HFFc6 (cell line): ENCODE data around the gene GHRHR. TPM values are rescaled to one million over a fixed set of nuclear protein-coding genes. Genes with fewer than 3 reads are reported as not detected.

Experiments used
- DNase-seq: peaks from one replicate; pipeline ENCODE4 v3.0.0-alpha.2; 2018
- H3K27ac Mint-ChIP-seq: 2 replicates; pipeline ENCODE4 v1.8.0; 2020; ENCODE audit warnings: mild to moderate bottlenecking, mixed read lengths
- H3K27me3 Mint-ChIP-seq: 2 replicates; pipeline ENCODE4 v1.8.0; 2021; ENCODE audit warnings: mild to moderate bottlenecking, moderate library complexity, mixed read lengths; ENCODE audit not compliant: insufficient read depth
- H3K36me3 Mint-ChIP-seq: 2 replicates; pipeline ENCODE4 v1.8.0; 2021; ENCODE audit warnings: low read depth, mixed read lengths
- H3K4me1 Mint-ChIP-seq: 2 replicates; pipeline ENCODE4 v1.8.0; 2020; ENCODE audit warnings: low read depth, mixed read lengths
- H3K4me3 Mint-ChIP-seq: 2 replicates; pipeline ENCODE4 v1.8.0; 2020; ENCODE audit warnings: mild to moderate bottlenecking, moderate library complexity, mixed read lengths
- H3K9me3 Mint-ChIP-seq: 2 replicates; pipeline ENCODE4 v1.8.0; 2020; ENCODE audit warnings: mild to moderate bottlenecking, mixed read lengths
- total RNA-seq, 6 experiments: library from RNA; stranded (reverse); fragmentation: NEBNext Ultra II Directional; extraction: Animal tissue kit (Norgen Biotek cat#: 25700); gene quantifications; 2 replicates in 1 of 6; 3 replicates in 5 of 6; pipeline ENCODE4 v1.2.3, GENCODE V29; 2021
- TF ChIP-seq, protein P1 (sequence below): fragments of 200-600 bp; sonication (generic); IDR thresholded peaks from 2 replicates; pipeline ENCODE4 v1.5.0; 2021; ENCODE audit warnings: antibody characterized with exemption, mild to moderate bottlenecking

The GHRHR gene
- total RNA-seq, 6 experiments from 2014 or later = not detected

DNA sequence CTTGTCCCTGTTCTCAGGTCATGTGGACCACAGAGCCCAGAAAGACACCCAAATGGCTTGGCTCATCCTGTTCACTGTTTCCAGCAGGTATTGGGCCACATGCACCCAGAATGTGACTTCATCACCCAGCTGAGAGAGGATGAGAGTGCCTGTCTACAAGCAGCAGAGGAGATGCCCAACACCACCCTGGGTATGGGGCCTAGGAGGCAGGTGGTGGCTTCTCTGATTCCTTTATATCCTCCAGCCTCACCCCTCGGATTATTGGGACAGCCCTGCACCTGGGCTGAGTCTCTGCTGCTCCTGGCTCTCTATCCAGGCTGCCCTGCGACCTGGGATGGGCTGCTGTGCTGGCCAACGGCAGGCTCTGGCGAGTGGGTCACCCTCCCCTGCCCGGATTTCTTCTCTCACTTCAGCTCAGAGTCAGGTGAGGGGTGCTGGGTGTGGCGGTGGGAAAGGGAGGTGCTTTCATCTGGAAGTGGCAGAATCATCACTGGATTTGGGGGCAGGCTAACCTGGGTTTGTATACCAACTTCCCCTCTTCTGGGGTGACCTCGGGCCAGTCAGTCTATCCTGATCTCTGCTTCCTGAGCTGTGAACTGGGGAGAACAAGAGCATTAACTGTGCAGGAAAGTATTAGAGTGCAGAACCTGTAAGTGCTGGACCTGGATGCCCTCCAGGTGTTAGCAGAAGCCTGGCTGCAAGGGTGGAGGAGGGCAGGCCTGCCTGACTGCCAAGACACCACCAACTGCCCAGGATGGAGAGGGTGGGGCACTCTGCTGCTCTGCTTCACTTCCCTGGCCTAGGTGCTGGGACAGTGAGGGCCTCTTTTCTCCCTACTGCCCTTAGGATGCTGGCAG, 5.2 kb downstream of the GHRHR start:
- TF ChIP-seq, protein P1, sequence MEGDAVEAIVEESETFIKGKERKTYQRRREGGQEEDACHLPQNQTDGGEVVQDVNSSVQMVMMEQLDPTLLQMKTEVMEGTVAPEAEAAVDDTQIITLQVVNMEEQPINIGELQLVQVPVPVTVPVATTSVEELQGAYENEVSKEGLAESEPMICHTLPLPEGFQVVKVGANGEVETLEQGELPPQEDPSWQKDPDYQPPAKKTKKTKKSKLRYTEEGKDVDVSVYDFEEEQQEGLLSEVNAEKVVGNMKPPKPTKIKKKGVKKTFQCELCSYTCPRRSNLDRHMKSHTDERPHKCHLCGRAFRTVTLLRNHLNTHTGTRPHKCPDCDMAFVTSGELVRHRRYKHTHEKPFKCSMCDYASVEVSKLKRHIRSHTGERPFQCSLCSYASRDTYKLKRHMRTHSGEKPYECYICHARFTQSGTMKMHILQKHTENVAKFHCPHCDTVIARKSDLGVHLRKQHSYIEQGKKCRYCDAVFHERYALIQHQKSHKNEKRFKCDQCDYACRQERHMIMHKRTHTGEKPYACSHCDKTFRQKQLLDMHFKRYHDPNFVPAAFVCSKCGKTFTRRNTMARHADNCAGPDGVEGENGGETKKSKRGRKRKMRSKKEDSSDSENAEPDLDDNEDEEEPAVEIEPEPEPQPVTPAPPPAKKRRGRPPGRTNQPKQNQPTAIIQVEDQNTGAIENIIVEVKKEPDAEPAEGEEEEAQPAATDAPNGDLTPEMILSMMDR = no peak
- Mint-ChIP-seq H3K27ac (no peak overlapping the region), H3K4me3 (no peak overlapping the region), H3K36me3 (no peaks in the 10 kb centered on the region), H3K9me3 (no peaks in the 10 kb centered on the region), H3K27me3 (peaks cover 57% of the 10 kb centered on the region), H3K4me1 (no peaks in the 10 kb centered on the region)
- no peak for DNase-seq

DNA sequence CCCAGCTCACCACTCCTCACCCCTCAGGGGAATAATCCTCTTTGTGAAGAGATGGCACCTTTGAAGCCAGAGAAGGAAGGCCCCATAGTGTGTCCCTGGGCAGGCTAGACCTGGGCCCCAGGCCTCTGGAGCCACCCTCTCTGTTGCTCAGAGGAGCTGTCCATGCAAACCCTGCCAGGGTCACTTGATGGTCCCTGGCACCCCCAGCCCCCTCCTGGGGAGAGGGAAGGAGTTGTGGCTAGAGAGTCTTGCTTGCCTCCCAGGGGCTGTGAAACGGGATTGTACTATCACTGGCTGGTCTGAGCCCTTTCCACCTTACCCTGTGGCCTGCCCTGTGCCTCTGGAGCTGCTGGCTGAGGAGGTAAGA, 5.8 kb downstream of the GHRHR start:
- Mint-ChIP-seq H3K27ac (no peak overlapping the region), H3K4me1 (no peaks in the 10 kb centered on the region), H3K36me3 (no peaks in the 10 kb centered on the region), H3K9me3 (no peaks in the 10 kb centered on the region), H3K4me3 (no peak overlapping the region), H3K27me3 (peaks cover 54% of the 10 kb centered on the region)
- TF ChIP-seq, protein P1 = no peak
- no peak for DNase-seq

DNA sequence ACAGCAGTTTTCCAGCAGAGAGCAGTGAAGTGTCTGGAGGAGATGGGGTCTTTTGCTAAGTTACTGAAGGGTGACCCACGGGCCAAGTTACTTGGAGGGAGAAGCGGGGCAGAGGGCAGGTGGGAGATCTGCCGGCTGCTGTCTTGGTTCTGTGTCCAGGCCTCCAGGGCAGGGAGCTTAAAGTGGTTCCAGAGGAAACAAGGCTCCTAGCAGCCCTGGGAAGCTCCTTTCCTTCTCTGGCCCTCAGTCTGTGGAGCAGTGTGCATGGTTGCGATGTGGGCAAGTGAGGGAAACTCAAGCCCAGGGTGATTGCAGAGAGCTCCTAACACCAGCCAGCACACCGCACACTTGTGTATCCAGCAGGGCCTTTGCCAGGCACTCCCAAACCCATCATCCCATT, 6.3 kb downstream of the GHRHR start:
- H3K4me1 Mint-ChIP-seq = no peaks in the 10 kb centered on the region
- H3K27me3 Mint-ChIP-seq = peaks cover 53% of the 10 kb centered on the region
- TF ChIP-seq, protein P1 = no peak
- H3K9me3 Mint-ChIP-seq = no peaks in the 10 kb centered on the region
- no peak overlapping the region for H3K27ac Mint-ChIP-seq
- H3K4me3 Mint-ChIP-seq = no peak overlapping the region
- H3K36me3 Mint-ChIP-seq = no peaks in the 10 kb centered on the region
- no peak for DNase-seq

DNA sequence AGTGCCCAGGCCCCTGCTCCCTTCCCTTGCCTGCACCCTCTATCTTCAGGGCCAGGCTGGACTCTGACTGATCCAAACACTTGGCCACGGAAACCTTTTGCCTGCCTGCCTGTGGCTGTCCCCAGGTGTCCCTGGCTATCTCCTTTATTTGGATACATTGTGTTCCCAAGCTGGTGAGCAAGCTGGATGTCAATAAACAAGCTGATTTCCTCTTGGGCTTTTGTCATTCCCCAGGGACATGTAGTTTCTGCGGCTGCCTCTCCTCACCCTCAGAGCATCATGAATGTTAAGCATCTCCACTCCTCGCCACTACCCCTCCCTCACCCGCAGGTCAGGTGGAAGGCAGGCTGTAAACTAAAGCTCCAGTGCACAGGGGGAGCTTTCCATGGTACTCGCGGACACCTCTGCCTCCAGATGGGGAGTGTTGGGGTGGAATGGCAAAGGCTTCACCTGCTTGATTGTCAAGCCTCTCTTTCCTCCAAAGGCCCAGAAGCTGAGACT, 6.9 kb downstream of the GHRHR start:
- peaks cover 52% of the 10 kb centered on the region for H3K27me3 Mint-ChIP-seq

DNA sequence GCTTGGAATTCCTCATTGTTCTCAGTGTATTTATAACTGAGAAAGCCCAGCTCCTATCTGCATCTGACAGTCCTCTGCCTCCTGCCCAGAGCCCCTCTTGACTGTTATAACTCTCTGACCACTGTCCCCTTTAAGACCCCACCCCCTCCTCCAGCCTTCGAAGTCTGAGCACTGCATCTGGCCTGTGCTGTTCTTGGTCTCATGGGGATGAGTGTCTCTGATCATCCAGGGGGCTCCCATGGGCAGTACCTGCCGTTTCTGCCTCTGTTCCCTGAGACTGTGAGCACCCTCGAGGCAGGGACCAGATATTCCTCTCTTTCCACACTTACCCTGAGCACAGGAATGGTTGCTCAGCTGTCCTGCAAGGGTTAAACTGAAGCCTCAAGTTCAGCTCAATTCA, 7.7 kb downstream of the GHRHR start:
- Mint-ChIP-seq H3K9me3 (no peaks in the 10 kb centered on the region), H3K36me3 (no peaks in the 10 kb centered on the region), H3K4me3 (no peak overlapping the region), H3K27me3 (peaks cover 45% of the 10 kb centered on the region), H3K27ac (no peak overlapping the region), H3K4me1 (no peaks in the 10 kb centered on the region)
- DNase-seq = no peak
- TF ChIP-seq, protein P1 = no peak

More for the DNA sequence above, 6.9 kb downstream of the GHRHR start:
- TF ChIP-seq, protein P1 = no peak
- no peak for DNase-seq
- Mint-ChIP-seq H3K4me3 (no peak overlapping the region), H3K9me3 (no peaks in the 10 kb centered on the region), H3K4me1 (no peaks in the 10 kb centered on the region), H3K36me3 (no peaks in the 10 kb centered on the region), H3K27ac (no peak overlapping the region)
